ENCODE results near the gene RAB4A.
"Not testable (repeated sequence)": the region's sequence is repeated elsewhere in the genome, so short reads cannot be mapped to it uniquely, and the experiment has no call there.

RAB4A gene

GRCh38 chr1:229273507-229274232 is 2.8 kb downstream of the RAB4A start:
- DNase-seq, result no peak

GRCh38 chr1:229275005-229275404 is 4.1 kb downstream of the RAB4A start:
- no peak for DNase-seq

- peak; percentile 32 for DNase-seq
These were observed 7.3 kb downstream of the RAB4A start for GRCh38 chr1:229278120-229278741.

GRCh38 chr1:229279242-229279641 is 8.3 kb downstream of the RAB4A start:
- no peak for DNase-seq

- DNase-seq, result no peak
These were observed 9.3 kb downstream of the RAB4A start for GRCh38 chr1:229280037-229280828.

- DNase-seq, result no peak
These were observed 10.0 kb downstream of the RAB4A start for GRCh38 chr1:229280921-229281320.

GRCh38 chr1:229281339-229281926 is 10.5 kb downstream of the RAB4A start:
- DNase-seq, result no peak

- DNase-seq, result no peak
These were observed 11.4 kb downstream of the RAB4A start for GRCh38 chr1:229282295-229282823.

GRCh38 chr1:229283183-229283611 is 12.3 kb downstream of the RAB4A start:
- DNase-seq, result no peak

GRCh38 chr1:229284887-229285286 is 14.0 kb downstream of the RAB4A start:
- DNase-seq, result no peak

GRCh38 chr1:229285440-229285839 is 14.5 kb downstream of the RAB4A start:
- DNase-seq, result no peak

GRCh38 chr1:229286099-229286766 is 15.3 kb downstream of the RAB4A start:
- no peak for DNase-seq

- DNase-seq, result no peak
These were observed 16.4 kb downstream of the RAB4A start for GRCh38 chr1:229287267-229287666.

GRCh38 chr1:229288516-229288915 is 17.6 kb downstream of the RAB4A start:
- DNase-seq, result no peak

- not testable (repeated sequence) for DNase-seq
These were observed 20.8 kb downstream of the RAB4A start for GRCh38 chr1:229291686-229292085.

- DNase-seq, result no peak
These were observed 22.8 kb downstream of the RAB4A start for GRCh38 chr1:229293528-229294204.

- no peak for DNase-seq
These were observed 24.8 kb downstream of the RAB4A start for GRCh38 chr1:229295745-229296144.

GRCh38 chr1:229296541-229296941 is 25.6 kb downstream of the RAB4A start:
- DNase-seq, result no peak

GRCh38 chr1:229297746-229298145 is 26.8 kb downstream of the RAB4A start:
- DNase-seq, result no peak

- no peak for DNase-seq
These were observed 27.5 kb downstream of the RAB4A start for GRCh38 chr1:229298420-229298819.

GRCh38 chr1:229298887-229299503 is 28.1 kb downstream of the RAB4A start:
- no peak for DNase-seq
